ENCODE data around the gene ZBTB20. TPM values are rescaled to one million over a fixed set of nuclear protein-coding genes. Genes with fewer than 3 reads are reported as not detected.

Gene ZBTB20
- polyA plus RNA-seq, 3 donors = 1.3 to 3.2 (median 2.0) TPM

DNA sequence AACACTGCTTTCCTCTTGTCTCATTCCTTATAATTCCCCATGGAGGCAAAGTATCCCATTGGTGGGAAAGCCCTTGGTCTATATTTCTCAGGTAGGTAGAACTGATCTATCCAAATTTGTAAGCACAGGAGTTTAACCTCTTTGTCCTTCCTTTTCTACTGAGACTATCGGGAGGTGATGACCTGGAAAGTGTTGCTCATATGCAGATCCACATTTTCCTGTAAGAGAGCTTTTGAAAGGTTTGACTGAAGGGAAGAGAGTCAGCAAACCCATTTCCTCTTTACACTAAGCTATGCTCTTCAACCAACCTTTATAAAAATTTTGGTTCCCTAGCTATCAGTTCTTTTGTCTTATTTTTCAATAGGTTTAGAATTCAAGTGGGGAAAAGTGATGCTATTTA, 652.6 kb downstream of the ZBTB20 start:
- Mint-ChIP-seq H3K4me1 (no peaks in the 10 kb centered on the region), H3K4me3 (no peak overlapping the region), H3K36me3 (no peaks in the 10 kb centered on the region), H3K27me3 (ENCODE audit: low read depth in 3 of 3) (peaks cover 0 to 1% (median 0%) of the 10 kb centered on the region in 3 donors), H3K27ac (no peak overlapping the region), H3K9me3 (no peaks in the 10 kb centered on the region)
- WGBS (ENCODE audit: insufficient coverage) = no CpG with 5 or more reads among the region's 1 CpG
- intact Hi-C loops (cut with micrococcal nuclease) = no loop called here
- H2AFZ ChIP-seq (ENCODE audit: insufficient read depth, low read depth, low read length, poor library complexity, severe bottlenecking) = no peak overlapping the region
- H3K4me1 ChIP-seq (ENCODE audit: control insufficient read depth in 1 of 2, insufficient read depth in 2 of 2, low read length in 2 of 2) = no peaks in the 10 kb centered on the region
- no peak overlapping the region for H3K27ac ChIP-seq (ENCODE audit: low read depth in 1 of 2, low read length in 2 of 2)
- no peak overlapping the region for H3K4me2 ChIP-seq (replicated peaks; ENCODE audit: extremely low read depth, low read length, poor library complexity, severe bottlenecking)
- H3K27me3 ChIP-seq (ENCODE audit: control insufficient read depth in 2 of 2, insufficient read depth in 2 of 2, low read length in 2 of 2) = no peaks in the 10 kb centered on the region
- no peaks in the 10 kb centered on the region for H3K79me2 ChIP-seq (ENCODE audit: insufficient read depth, low read length)
- H3K9me3 ChIP-seq (replicated peaks in 1 of 2; ENCODE audit: control insufficient read depth in 1 of 2, insufficient read depth in 1 of 2, low read length in 2 of 2) = no peaks in the 10 kb centered on the region
- no peak overlapping the region for H3K9ac ChIP-seq (ENCODE audit: insufficient read depth, low read length, poor library complexity, severe bottlenecking)
- no peak for DNase-seq
- H4K20me1 ChIP-seq (ENCODE audit: insufficient read depth, low read length) = no peaks in the 10 kb centered on the region
- no peaks in the 10 kb centered on the region for H3K36me3 ChIP-seq (replicated peaks in 1 of 2; ENCODE audit: control insufficient read depth in 1 of 2, insufficient read depth in 2 of 2, low read length in 2 of 2)
- TF ChIP-seq, protein P1, sequence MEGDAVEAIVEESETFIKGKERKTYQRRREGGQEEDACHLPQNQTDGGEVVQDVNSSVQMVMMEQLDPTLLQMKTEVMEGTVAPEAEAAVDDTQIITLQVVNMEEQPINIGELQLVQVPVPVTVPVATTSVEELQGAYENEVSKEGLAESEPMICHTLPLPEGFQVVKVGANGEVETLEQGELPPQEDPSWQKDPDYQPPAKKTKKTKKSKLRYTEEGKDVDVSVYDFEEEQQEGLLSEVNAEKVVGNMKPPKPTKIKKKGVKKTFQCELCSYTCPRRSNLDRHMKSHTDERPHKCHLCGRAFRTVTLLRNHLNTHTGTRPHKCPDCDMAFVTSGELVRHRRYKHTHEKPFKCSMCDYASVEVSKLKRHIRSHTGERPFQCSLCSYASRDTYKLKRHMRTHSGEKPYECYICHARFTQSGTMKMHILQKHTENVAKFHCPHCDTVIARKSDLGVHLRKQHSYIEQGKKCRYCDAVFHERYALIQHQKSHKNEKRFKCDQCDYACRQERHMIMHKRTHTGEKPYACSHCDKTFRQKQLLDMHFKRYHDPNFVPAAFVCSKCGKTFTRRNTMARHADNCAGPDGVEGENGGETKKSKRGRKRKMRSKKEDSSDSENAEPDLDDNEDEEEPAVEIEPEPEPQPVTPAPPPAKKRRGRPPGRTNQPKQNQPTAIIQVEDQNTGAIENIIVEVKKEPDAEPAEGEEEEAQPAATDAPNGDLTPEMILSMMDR (IDR thresholded peaks at IDR 0.05) = no peak
- no peak overlapping the region for H3K4me3 ChIP-seq (replicated peaks in 1 of 3; ENCODE audit: low read depth in 2 of 3, low read length in 3 of 3)

DNA sequence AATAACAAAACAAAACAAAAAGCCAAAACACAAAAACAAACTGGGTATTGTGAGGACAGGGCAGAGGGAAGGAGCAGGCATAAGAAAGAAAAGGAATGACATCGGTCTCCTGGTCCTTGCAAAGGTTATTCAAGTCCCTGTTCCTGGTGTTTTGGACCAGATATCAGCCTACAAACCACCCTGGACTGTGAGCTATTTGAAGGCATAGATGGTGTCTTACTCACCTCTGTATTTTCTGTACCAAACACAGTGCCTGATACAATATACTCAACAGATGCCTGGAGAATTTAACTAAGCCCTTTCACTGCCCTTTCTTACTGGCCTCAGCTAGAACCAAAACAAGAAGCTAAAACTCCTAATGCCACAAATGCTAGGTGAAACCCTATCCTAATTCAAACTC, 656.3 kb downstream of the ZBTB20 start:
- H3K4me1 Mint-ChIP-seq = no peaks in the 10 kb centered on the region
- H3K36me3 ChIP-seq (replicated peaks in 1 of 2; ENCODE audit: control insufficient read depth in 1 of 2, insufficient read depth in 2 of 2, low read length in 2 of 2) = no peaks in the 10 kb centered on the region
- no CpG with 5 or more reads among the region's 1 CpG for WGBS (ENCODE audit: insufficient coverage)
- no peaks in the 10 kb centered on the region for H3K27me3 ChIP-seq (ENCODE audit: control insufficient read depth in 2 of 2, insufficient read depth in 2 of 2, low read length in 2 of 2)
- H3K79me2 ChIP-seq (ENCODE audit: insufficient read depth, low read length) = no peaks in the 10 kb centered on the region
- no peaks in the 10 kb centered on the region for H3K27me3 Mint-ChIP-seq (ENCODE audit: low read depth in 3 of 3)
- H3K4me3 Mint-ChIP-seq = no peak overlapping the region
- DNase-seq = no peak
- intact Hi-C loops (cut with micrococcal nuclease) = no loop called here
- H3K27ac ChIP-seq (ENCODE audit: low read depth in 1 of 2, low read length in 2 of 2) = no peak overlapping the region
- H3K9me3 ChIP-seq (replicated peaks in 1 of 2; ENCODE audit: control insufficient read depth in 1 of 2, insufficient read depth in 1 of 2, low read length in 2 of 2) = no peaks in the 10 kb centered on the region
- H3K27ac Mint-ChIP-seq = no peak overlapping the region
- no peak overlapping the region for H3K4me2 ChIP-seq (replicated peaks; ENCODE audit: extremely low read depth, low read length, poor library complexity, severe bottlenecking)
- no peaks in the 10 kb centered on the region for H3K36me3 Mint-ChIP-seq
- H3K4me3 ChIP-seq (replicated peaks in 1 of 3; ENCODE audit: low read depth in 2 of 3, low read length in 3 of 3) = no peak overlapping the region
- H4K20me1 ChIP-seq (ENCODE audit: insufficient read depth, low read length) = no peaks in the 10 kb centered on the region
- no peaks in the 10 kb centered on the region for H3K4me1 ChIP-seq (ENCODE audit: control insufficient read depth in 1 of 2, insufficient read depth in 2 of 2, low read length in 2 of 2)
- no peaks in the 10 kb centered on the region for H3K9me3 Mint-ChIP-seq
- TF ChIP-seq, protein P1 (IDR thresholded peaks at IDR 0.05) = no peak
- no peak overlapping the region for H2AFZ ChIP-seq (ENCODE audit: insufficient read depth, low read depth, low read length, poor library complexity, severe bottlenecking)
- no peak overlapping the region for H3K9ac ChIP-seq (ENCODE audit: insufficient read depth, low read length, poor library complexity, severe bottlenecking)

Data from CD14-positive monocyte (primary cell).